Small intestine (tissue), 7 donors: Measurements from ENCODE around the gene APOL2. TPM values are rescaled to one million over a fixed set of nuclear protein-coding genes. Genes with fewer than 3 reads are reported as not detected.
"Not testable (repeated sequence)": the region's sequence is repeated elsewhere in the genome, so short reads cannot be mapped to it uniquely, and the experiment has no call there.

Experiments
- DNase-seq, 2 donors: peaks; one replicate each; pipeline versions ENCODE4 v3.0.0 to v3.0.0-alpha.2; 2013
- FAIRE-seq: peaks from 2 replicates; lab custom pipeline; 2012; peaks lifted over from hg19 to GRCh38; lab: Jason Lieb, UNC
- H3K27ac ChIP-seq, 3 donors: one replicate each; pipeline ENCODE4 v1.5.1; 2013; ENCODE audit warnings: low read length in 2 of 3, mild to moderate bottlenecking in 2 of 3, control low read depth in 1 of 3, inconsistent platforms in 1 of 3, low read depth in 1 of 3, moderate library complexity in 1 of 3
- H3K27me3 ChIP-seq, 3 donors: one replicate each; pipeline ENCODE4 v1.6.1; 2013; ENCODE audit warnings: low read length in 3 of 3, inconsistent platforms in 1 of 3; ENCODE audit not compliant: control insufficient read depth in 3 of 3, insufficient read depth in 3 of 3
- H3K36me3 ChIP-seq, 3 donors: one replicate each; pipeline ENCODE4 v1.6.1; 2013; ENCODE audit warnings: low read length in 3 of 3, inconsistent platforms in 1 of 3, low read depth in 1 of 3, mild to moderate bottlenecking in 1 of 3, moderate library complexity in 1 of 3; ENCODE audit not compliant: control insufficient read depth in 3 of 3, insufficient read depth in 2 of 3
- H3K4me1 ChIP-seq, 3 donors: one replicate each; pipeline ENCODE4 v1.6.1; 2013; ENCODE audit warnings: low read length in 2 of 3, inconsistent platforms in 1 of 3, low read depth in 1 of 3, mild to moderate bottlenecking in 1 of 3, moderate library complexity in 1 of 3; ENCODE audit not compliant: control insufficient read depth in 3 of 3, insufficient read depth in 2 of 3
- H3K4me3 ChIP-seq, 3 donors: one replicate each; pipeline ENCODE4 v1.5.1; 2013; ENCODE audit warnings: low read length in 3 of 3, control low read depth in 1 of 3, inconsistent platforms in 1 of 3, low read depth in 1 of 3, mild to moderate bottlenecking in 1 of 3, moderate library complexity in 1 of 3
- H3K9me3 ChIP-seq, 2 donors: one replicate each; pipeline ENCODE4 v1.6.1; 2013; ENCODE audit warnings: low read depth in 1 of 2, low read length in 1 of 2; ENCODE audit not compliant: control insufficient read depth in 2 of 2, insufficient read depth in 1 of 2
- WGBS, 3 donors: extraction: QIAGEN DNeasy Blood & Tissue Kit; methylation state at CpG; one replicate each; pipeline ENCODE4 v1.1.7; 2013; 5-methylcytosine and 5-hydroxymethylcytosine counted together
- polyA plus RNA-seq, 4 donors: library from polyadenylated mRNA; stranded (reverse) in 3 of 4; unstranded in 1 of 4; fragments of 200-250 nt in 3 of 4; fragments of 120-200 nt in 1 of 4; gene quantifications; one replicate each; pipeline versions ENCODE4 v1.2.1 to v1.2.3, GENCODE V29; 2013
- donor health status: healthy with polysubstance abuse.
- donor health status: control.
- donor health status: control.
- donor health status: Bipolar disorder and iron deficiency.
- donor health status: healthy.

The APOL2 gene
- polyA plus RNA-seq, 4 donors, result 19.0 to 68.4 (median 30.1) TPM

- no peaks in the 10 kb centered on the region for H3K36me3 ChIP-seq
- FAIRE-seq (no peak), DNase-seq (no peak)
- H3K27ac ChIP-seq, result no peak overlapping the region
- H3K4me3 ChIP-seq, result no peak overlapping the region
- 25 to 67% (median 62%) methylated on average over 2 of the region's 2 CpGs for WGBS, 3 donors
- H3K27me3 ChIP-seq, result no peaks in the 10 kb centered on the region
- peaks cover 0 to 6% of the 10 kb centered on the region in 2 donors for H3K9me3 ChIP-seq
- peaks cover 0 to 14% (median 5%) of the 10 kb centered on the region in 3 donors for H3K4me1 ChIP-seq
Measured at GRCh38 chr22:36215981-36216380, 23.3 kb downstream of the APOL2 start.

GRCh38 chr22:36213586-36213985, 25.7 kb downstream of the APOL2 start:
- WGBS, 3 donors, result 79 to 90% (median 83%) methylated on average over 4 of the region's 4 CpGs

GRCh38 chr22:36212901-36213300, 26.4 kb downstream of the APOL2 start:
- H3K36me3 ChIP-seq, result no peaks in the 10 kb centered on the region
- H3K4me3 ChIP-seq, result no peak overlapping the region
- H3K4me1 ChIP-seq, result peaks cover 0 to 16% (median 6%) of the 10 kb centered on the region in 3 donors
- H3K9me3 ChIP-seq, result peaks cover 0 to 26% of the 10 kb centered on the region in 2 donors
- DNase-seq (peak in 1 of 2 donors; percentile 69), FAIRE-seq (no peak)
- H3K27ac ChIP-seq, result no peak overlapping the region
- no peaks in the 10 kb centered on the region for H3K27me3 ChIP-seq

More at GRCh38 chr22:36213586-36213985, 25.7 kb downstream of the APOL2 start:
- peaks cover 0 to 12% (median 6%) of the 10 kb centered on the region in 3 donors for H3K4me1 ChIP-seq
- H3K27me3 ChIP-seq, result no peaks in the 10 kb centered on the region
- H3K9me3 ChIP-seq, result peaks cover 0 to 23% of the 10 kb centered on the region in 2 donors
- no peak overlapping the region for H3K4me3 ChIP-seq
- H3K36me3 ChIP-seq, result no peaks in the 10 kb centered on the region
- no peak for FAIRE-seq
- no peak for DNase-seq
- no peak overlapping the region for H3K27ac ChIP-seq

- Histone ChIP-seq H3K4me1 (peaks cover 0 to 10% (median 6%) of the 10 kb centered on the region in 3 donors), H3K27me3 (no peaks in the 10 kb centered on the region), H3K4me3 (no peak overlapping the region), H3K27ac (no peak overlapping the region), H3K36me3 (no peaks in the 10 kb centered on the region), H3K9me3 (peaks cover 0 to 26% of the 10 kb centered on the region in 2 donors)
- no peak for DNase-seq
- no peak for FAIRE-seq
- 56 to 76% (median 70%) methylated on average over 4 of the region's 4 CpGs for WGBS, 3 donors
Measured at GRCh38 chr22:36211237-36211861, 28.0 kb downstream of the APOL2 start.

- whole genome bisulfite sequencing, 3 donors, result 92 to 93% (median 93%) methylated on average over 3 of the region's 3 CpGs
- Histone ChIP-seq H3K4me3 (no peak overlapping the region), H3K27me3 (no peaks in the 10 kb centered on the region), H3K36me3 (no peaks in the 10 kb centered on the region), H3K4me1 (peaks cover 0 to 11% (median 6%) of the 10 kb centered on the region in 3 donors), H3K9me3 (peaks cover 0 to 26% of the 10 kb centered on the region in 2 donors), H3K27ac (no peak overlapping the region)
- FAIRE-seq (no peak), DNase-seq (no peak)
Measured at GRCh38 chr22:36210224-36210623, 29.1 kb downstream of the APOL2 start.

- FAIRE-seq, H3K4me3 ChIP-seq, H3K27me3 ChIP-seq, H3K36me3 ChIP-seq: not testable (repeated sequence)
- peaks cover 0 to 17% (median 6%) of the 10 kb centered on the region in 3 donors for H3K4me1 ChIP-seq
- 29 to 51% (median 36%) methylated on average over 5 of the region's 5 CpGs for WGBS, 3 donors
- H3K27ac ChIP-seq, result peak overlapping the region in 1 of 3 donors; percentile 42
- DNase-seq, result peak; percentile 52 to 59
- H3K9me3 ChIP-seq, result peaks cover 0 to 26% of the 10 kb centered on the region in 2 donors
Measured at GRCh38 chr22:36209488-36209908, 29.8 kb downstream of the APOL2 start.

- H3K36me3 ChIP-seq, result no peaks in the 10 kb centered on the region
- FAIRE-seq, result no peak
Measured at GRCh38 chr22:36208914-36209313, 30.4 kb downstream of the APOL2 start.

GRCh38 chr22:36208162-36208765, 31.1 kb downstream of the APOL2 start:
- H3K27ac ChIP-seq, result peak overlapping the region in 1 of 3 donors; percentile 42

More at GRCh38 chr22:36208914-36209313, 30.4 kb downstream of the APOL2 start:
- peaks cover 0 to 22% (median 6%) of the 10 kb centered on the region in 3 donors for H3K4me1 ChIP-seq
- peak overlapping the region in 2 of 3 donors; percentile 42 to 49 for H3K27ac ChIP-seq
- WGBS, 3 donors, result 76 to 92% (median 83%) methylated on average over 1 of the region's 1 CpG
- peak in 1 of 2 donors; percentile 38 for DNase-seq
- H3K27me3 ChIP-seq, result no peaks in the 10 kb centered on the region
- H3K4me3 ChIP-seq, result no peak overlapping the region
- peaks cover 0 to 26% of the 10 kb centered on the region in 2 donors for H3K9me3 ChIP-seq

More at GRCh38 chr22:36208162-36208765, 31.1 kb downstream of the APOL2 start:
- Histone ChIP-seq H3K9me3 (peaks cover 0 to 26% of the 10 kb centered on the region in 2 donors), H3K27me3 (no peaks in the 10 kb centered on the region), H3K4me3 (no peak overlapping the region), H3K4me1 (peaks cover 0 to 27% (median 6%) of the 10 kb centered on the region in 3 donors), H3K36me3 (no peaks in the 10 kb centered on the region)
- 37 to 51% (median 38%) methylated on average over 1 of the region's 1 CpG for whole genome bisulfite sequencing, 3 donors
- DNase-seq, result no peak
- no peak for FAIRE-seq
